GM12872 (cell line): ENCODE results near the gene PCDHGC4.

ENCODE experiments used
- TF ChIP-seq, protein P1 (sequence below): IDR thresholded peaks from 3 replicates; pipeline ENCODE4 v1.5.1; 2011; ENCODE audit warnings: low read depth, mild to moderate bottlenecking, low read length, moderate library complexity; ENCODE audit not compliant: insufficient read depth

The PCDHGC4 gene

DNA sequence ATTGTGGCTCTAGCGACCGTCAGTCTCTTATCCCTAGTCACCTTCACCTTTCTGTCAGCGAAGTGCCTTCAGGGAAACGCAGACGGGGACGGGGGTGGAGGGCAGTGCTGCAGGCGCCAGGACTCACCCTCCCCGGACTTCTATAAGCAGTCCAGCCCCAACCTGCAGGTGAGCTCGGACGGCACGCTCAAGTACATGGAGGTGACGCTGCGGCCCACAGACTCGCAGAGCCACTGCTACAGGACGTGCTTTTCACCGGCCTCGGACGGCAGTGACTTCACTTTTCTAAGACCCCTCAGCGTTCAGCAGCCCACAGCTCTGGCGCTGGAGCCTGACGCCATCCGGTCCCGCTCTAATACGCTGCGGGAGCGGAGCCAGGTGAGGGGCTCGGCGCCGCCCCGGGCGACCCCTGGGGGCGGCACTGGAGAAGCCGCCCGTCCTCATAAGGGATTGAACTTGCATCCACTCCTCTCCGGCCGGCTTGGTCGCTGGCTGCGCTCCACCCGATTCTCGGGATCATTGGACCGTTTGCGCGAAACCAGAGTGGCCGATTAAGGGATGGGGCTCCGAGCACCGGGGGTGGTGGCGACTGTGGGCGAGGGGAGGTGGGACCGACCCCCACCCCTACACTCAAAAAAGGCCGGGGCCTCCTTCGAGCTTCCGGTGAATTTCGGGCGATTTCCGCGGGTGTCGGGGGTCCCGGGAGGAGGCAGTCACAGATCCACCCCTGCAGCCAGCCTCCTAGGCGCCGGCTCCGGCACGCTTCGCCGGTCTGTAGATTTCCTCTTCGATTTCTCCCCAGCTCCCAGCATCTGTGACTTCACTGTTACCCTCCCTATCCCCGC, 6.7 kb downstream of the PCDHGC4 start:
- TF ChIP-seq, protein P1, sequence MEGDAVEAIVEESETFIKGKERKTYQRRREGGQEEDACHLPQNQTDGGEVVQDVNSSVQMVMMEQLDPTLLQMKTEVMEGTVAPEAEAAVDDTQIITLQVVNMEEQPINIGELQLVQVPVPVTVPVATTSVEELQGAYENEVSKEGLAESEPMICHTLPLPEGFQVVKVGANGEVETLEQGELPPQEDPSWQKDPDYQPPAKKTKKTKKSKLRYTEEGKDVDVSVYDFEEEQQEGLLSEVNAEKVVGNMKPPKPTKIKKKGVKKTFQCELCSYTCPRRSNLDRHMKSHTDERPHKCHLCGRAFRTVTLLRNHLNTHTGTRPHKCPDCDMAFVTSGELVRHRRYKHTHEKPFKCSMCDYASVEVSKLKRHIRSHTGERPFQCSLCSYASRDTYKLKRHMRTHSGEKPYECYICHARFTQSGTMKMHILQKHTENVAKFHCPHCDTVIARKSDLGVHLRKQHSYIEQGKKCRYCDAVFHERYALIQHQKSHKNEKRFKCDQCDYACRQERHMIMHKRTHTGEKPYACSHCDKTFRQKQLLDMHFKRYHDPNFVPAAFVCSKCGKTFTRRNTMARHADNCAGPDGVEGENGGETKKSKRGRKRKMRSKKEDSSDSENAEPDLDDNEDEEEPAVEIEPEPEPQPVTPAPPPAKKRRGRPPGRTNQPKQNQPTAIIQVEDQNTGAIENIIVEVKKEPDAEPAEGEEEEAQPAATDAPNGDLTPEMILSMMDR, result no peak

DNA sequence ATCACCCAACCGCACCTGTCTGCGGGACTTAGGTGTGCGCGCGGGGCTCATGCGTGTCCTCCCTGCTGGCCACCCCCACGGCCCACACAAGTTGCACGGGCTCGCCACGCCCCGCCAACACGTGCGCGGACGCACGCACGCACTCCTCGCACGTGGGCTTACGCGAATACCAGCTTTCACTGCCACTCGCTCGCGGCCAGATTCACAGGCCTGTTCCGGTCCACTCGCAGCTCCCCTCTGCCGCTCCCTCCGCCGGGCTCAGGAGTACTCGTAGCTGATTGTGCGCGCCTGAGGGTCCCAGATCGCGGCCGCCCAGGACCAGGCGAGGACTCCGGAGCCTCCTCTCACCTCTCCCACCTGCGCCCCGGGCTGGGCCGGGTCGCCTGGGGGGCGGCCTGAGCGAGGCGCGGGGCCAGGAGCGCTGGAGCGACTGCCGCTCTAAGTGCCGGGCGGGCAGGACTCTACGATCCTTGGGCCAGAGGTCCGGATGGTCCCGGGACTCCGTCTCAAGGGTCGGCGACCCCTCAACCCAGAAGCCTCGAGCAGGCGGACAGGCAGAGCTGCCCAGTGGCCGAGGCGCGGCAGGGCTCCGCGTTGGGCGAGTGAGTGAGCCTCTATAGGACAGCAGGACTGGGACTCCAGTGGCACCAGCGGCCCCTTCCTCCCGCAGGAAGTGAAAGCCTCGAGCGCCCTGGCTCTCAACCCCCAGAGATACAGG, 7.5 kb downstream of the PCDHGC4 start:
- TF ChIP-seq, protein P1, result no peak

DNA sequence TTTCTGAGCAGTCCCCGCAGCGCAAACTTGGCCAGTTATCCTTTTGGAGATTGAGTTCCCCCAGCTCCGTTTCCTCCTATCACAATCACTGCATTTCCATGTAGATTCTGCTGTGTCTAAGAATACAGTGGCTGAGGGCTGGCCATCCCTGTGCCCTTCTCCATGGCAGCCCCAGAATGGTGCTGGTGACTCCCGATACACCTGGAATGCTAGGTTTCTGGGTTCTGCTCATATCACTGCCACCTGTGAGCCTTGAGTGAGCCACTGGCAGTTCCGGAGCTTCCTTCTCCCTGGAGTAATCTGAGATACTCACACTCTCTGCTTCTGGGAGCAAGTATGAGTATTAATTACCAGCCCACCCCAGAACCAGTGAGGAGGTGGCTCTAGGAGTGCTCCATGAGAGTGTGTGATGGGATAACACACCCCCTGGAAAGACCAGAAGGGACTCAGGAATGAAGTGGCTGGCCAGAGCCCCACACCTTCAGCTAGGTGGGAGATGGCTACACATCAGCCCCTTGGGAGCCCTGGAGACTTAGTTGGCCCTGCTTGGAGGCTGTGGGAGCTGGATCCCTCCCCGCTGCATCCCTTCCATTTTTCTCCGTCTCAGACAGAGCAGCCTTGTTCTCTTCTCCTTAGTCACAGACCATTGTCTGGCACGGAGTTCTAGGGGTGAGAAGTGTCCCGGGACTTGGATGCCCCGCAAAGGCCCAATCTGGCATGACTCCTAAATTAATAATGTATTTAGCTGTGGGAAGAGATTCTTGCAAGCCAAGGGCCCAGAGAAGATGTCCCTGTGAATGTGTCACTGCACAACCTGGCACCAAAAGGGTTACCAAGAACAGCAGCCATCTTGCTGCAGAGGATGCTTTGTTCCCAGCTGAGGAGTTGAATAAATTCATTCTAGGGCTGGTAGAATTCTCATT, 8.9 kb downstream of the PCDHGC4 start:
- TF ChIP-seq, protein P1, result no peak

DNA sequence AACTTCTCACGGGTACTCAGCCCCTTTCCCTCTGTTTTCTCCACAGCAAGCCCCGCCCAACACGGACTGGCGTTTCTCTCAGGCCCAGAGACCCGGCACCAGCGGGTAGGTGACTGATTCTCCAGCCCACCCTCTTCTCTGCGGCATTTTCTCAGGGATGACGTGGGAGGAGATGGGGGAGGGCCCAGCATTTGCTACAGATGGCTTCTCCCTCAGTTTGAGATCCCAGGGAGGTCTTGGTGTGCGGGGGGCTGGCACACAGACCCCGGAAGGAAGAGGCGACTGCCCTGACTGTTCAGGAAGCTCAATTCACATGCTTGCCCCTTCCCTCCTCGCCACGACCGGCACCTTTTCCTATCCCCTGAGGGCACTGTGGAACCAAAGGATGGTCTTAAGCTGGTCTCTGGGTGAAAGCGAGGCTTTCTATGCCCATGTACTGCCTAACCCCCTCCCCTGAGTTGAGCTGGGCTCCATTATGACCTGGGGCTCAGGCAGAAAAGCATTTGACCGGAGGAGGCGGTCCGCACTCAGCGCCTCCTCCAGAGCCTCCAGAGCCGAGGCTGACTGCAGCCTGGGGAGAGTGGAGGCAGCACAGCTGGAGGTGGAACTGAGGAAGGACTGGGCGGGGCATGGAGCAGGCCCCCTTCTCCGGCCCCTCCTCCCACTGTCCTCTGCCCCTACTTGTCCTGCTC, 10.1 kb downstream of the PCDHGC4 start:
- TF ChIP-seq, protein P1, result no peak

DNA sequence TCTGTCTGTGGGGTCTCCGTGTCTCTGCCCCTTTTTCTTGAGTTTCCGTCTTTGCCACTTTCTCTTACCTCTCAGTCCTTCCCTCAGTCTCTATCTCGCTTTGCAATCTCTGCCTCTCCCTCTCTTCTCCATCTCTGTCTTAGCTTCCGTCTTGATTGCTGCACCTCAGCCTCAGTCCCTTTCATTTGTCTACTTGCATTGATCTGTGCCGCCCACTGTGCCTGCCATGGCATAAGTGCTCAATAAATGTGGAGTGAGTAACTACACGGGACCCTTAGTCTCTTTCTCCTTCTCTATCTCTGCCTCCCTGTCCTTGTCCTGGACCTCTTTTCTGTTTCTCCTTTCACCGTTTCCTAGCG, 10.6 kb downstream of the PCDHGC4 start:
- TF ChIP-seq, protein P1, result no peak

DNA sequence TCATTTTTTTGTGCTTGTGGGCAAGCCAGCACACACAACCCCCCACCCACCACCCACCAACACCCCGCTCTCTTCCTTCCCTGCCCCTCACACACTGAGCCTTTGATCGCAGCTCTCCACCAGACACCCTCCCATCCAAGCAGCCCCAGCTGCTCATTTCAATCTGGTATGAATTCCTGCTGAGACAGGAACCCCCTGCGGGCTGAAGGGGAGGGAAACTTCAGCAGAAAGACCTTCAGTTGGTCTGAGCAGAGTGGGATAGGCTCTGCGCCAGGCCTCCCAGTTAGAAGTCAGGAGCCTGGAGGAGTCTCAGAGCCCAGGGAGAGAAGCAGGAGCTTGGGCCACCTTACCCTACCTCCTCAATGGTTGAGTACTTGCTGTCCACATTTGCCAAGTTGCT, 11.2 kb downstream of the PCDHGC4 start:
- TF ChIP-seq, protein P1, result no peak
